HG03060 (cell line): ENCODE data around the gene MPDZ.

ENCODE experiments used
- ATAC-seq: cut with Tn5 transposase; IDR thresholded peaks from one replicate; pipeline ENCODE4 v1.9.1; 2021; ENCODE audit warnings: low read depth, moderate number of reproducible peaks; ENCODE audit not compliant: unreplicated experiment

MPDZ gene

DNA sequence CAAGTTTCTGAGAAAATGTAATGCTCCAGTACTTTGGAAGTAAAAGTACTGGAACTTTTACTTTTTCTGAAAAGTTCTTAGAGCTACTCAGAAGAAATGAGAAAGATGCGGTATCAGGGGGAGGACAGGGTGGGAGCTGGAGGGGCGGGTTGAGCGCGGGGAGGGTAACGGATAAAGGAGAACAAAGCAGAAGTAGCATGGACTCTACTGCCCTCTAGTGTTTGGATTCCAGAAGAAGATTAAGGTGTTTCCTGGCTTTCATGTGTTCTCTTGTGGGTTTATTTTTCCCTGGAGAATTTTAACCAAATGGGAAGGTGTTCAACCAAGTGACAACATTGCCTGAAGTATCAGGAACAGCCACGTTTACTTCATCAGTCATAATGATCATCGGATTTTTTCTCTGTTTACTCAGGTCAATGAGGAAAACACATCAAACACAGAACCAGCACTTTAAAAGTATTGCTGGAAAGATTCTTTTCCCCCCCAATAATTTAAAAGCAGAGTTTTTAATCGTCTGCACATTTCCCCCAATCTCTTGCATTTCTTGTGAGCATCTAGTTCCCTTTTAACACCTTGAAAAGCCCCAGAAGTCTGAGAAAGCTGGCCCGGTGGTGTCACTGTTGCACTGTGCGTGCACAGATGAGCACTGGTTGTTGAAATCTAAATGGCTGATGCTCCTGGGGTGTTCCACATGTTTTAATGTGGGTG, 190.6 kb downstream of the MPDZ start:
- ATAC-seq, result no peak

DNA sequence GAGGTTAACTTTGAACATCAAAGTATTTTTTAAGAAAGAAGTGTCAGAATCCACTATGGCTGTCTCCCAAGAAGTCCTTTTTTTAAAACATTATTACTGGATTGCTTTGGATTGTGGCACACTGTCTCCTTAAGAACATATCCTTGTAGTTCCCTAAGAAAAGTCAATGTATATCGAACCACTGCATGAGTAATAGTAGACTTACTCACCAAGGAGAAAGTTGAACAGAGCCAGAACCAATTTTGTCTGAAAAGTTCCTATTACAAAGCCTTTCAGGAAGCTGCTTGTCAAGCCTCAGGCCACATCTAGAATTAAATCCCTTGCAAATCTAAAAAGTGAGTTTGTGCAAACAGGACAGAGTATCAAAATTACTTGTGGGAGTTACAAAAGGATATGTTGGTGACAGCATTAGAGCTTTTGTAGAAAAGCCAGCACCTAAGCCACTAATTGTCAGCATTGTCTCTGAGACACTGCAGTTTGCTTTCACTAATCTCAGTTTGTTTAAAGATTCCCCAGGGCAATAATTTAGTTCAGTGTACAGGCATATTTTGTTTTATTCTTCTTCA, 195.4 kb downstream of the MPDZ start:
- ATAC-seq, result no peak

DNA sequence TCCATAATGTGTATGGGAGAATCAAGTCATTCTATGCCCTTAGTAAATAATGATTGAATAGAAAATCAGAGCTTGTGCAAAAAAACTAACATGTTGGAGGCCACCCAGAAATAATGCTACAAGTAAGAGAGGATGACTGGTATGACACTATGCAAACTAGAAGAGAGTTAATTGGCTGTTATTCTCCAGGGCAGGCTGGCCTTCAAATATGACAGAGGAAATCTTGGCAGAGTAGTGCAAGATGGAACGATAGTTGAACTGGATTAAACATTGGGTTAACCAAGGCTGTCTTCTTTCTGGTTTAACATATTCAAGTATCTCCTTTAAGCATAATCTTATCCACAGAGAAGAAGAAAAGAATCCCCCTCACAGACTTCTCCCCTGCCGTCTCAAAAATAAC, 196.1 kb downstream of the MPDZ start:
- no peak for ATAC-seq

DNA sequence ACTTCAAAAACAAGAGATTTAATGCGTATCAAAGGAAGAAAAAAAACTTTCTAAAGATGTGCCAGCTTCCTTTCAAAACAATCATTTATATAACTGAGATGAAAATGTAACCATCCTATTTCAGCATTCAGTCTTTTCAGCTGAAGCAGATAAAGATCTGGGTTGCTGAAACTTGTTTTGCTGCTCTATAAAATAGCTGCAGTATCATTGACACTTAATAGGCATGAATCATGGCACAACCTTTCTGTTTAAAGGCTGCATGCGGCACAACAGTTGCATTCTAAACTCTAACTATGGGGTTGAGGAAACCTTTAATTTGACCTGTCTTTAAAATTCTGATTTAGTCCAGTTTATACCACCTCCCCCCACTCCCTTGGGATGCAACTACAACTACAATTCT, 196.7 kb downstream of the MPDZ start:
- no peak for ATAC-seq

DNA sequence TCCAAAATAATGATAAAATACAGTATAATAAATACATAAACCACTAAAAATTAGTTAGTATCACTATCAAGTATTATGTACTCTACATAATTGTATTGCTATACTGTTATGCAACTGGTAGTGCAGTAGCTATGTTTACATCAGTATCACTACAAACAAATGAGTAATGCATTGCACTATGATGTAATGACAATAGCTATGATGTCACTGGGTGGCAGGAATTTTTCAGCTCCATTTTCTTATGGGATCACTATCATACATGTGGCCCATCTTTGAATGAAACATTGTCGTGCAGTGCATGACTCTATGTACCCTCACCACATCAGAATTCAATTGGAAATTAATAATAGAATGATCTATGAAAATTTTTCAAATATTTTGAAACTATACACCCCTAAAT, 201.3 kb downstream of the MPDZ start:
- no peak for ATAC-seq

DNA sequence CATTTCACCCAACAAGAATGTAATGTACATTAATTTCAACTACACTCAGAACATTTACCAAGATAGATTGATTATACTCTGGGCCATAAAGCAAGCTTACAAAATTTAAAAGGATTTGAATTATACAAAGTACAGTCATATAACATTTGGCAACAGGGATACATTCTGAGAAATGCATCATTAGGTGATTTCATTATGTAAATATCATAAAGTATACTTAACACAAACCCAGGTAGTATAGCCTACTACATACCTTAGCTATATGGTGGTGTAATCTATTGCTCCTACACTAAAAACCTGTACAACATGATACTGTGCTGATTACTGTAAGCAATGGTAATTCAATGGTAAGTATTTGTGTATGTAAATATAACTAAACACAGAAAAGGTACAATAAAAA, 202.9 kb downstream of the MPDZ start:
- no peak for ATAC-seq

DNA sequence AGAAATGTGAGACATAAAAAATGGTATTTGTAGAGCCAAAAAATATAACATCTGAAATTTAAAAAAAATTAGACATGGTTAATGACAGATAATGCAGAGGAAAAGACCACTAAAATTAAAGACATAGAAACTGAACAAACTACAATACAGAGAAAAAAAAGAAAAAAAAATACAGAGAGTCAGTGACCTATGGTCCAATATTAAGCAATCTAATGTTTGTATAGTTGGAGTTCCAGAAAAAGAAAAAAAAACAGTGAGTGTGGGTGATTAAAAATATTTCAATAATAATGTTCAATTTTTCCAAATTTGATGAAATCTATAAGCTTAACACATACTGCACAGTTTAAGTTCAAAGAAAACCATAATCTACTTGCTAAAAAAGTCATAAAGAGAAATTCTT, 207.6 kb downstream of the MPDZ start:
- ATAC-seq, result no peak

DNA sequence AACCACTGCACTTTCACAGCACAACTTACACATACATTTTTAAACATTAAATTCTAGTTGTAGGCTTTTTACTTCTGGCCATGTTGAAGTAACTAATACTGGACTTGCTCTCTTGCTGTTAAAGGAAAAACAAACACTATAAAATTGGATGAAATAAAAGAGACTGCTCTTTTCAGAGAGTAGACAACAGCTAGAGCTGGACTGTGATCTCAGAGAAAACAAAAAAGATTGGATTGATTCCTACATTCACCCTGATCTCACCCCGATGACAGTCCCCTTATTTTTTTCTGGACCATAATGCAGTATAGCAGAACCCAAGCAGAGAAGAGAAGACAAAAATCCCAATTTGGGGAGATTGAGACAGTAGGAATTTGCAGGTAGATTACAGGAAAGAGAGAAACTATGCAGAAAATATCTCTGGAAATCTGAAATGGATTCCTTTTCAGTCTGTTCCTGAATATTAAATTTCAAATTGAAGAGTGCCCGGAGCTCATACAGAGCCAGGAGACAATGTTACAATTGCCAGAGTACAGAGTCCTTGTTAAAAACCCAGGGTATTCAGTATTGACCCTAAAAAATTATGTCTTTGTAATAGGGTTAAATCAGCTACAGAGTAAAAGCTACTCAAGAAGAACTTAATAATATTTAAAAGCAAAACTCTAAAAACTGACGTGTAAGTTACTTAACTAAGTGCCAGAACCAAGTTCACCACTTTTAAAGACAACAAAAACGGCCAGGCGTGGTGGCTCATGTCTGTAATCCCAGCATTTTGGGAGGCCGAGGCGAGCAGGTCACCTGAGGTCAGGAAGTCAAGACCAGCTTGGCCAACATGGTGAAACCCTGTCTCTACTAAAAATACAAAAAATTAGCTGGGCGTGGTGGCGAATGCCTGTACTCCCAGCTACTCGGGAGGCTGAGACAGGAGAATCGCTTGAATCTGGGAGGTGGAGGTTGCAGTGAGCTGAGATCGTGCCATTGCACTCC, 208.6 kb downstream of the MPDZ start:
- ATAC-seq, result no peak

DNA sequence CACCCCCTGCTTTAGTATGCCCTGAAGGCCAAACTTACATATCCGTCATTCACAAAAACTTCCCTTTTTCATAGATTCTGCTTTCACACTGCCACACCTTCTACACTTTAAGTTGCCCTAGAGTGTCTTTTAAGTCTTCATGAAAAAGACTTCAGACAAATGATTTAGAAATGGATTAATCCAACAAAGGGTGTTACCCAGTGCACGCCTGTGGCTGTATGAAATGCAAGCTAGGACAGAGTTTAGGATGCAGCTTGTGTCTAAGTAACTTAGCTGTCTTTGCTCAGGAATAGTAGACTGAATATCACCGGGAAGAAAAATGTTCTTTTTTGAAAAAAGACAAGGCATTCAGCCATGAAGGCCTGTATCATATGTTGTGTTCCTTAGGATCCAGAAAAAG, 210.0 kb downstream of the MPDZ start:
- ATAC-seq, result no peak

DNA sequence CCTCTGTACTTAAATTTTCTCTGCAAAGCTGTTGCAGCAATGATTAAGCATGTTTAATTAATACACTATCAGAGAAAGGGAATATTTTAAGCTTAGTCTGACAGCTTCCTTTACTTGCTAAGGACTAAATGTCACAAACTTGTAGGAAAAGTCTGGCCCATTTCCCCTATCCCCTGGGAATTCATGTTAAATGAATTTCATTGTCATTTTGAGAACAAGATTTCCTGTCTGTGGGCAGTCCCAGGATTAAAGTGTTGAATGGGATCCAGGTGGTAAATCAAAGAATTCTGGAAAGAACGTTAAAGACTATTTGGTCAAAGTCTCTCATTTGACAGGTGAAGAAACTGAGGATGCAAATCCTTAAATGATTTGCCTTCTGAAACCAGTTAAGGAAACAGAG, 214.8 kb downstream of the MPDZ start:
- no peak for ATAC-seq

DNA sequence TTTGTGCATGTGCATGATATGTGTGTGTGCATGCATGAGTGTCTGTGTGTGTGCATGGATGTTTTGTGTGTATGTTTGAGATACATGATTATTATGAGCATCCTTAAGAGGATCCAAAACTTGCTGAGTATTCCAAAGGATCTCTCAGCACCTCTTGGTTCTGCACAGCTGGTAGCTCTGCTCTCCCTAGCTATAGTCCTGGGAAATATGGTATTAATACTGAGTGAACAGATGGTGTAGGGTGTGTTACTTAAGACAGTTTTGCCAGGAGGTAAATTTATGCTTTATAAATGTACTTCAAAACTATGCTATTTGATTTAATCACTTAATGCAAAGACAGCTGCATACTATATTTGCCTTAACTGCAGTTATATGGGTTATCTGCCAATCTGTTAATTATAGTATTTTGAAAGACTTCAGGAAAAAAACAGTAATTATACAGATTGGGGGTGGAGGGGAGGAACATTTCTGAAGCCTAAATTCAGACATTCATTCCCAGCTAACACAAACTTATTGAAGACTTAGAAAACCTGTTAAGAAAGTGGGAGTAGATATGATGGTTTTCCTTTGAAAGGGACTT, 215.5 kb downstream of the MPDZ start:
- no peak for ATAC-seq

DNA sequence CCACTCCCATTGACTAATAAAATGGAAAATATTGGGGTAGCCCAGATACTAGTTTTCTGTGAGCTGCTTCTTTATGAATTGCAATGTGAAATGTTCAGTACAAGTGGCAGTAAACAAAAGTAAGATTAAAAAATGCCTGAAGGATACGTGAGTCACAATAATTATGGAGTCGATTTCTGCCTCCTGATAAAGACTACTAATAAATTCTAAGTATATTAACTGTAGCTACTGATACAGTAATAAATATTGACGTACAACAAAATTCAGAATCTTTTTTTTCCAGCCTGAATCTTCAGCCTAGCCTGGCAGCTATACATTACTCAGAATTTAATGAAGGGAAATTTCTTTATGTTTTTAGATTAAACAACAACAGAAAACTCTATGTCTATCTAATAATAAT, 218.1 kb downstream of the MPDZ start:
- no peak for ATAC-seq
